Body of pancreas (tissue), 4 donors: ENCODE results near the gene AGPAT4. TPM values are rescaled to one million over a fixed set of nuclear protein-coding genes. Genes with fewer than 3 reads are reported as not detected.

Source experiments
- ATAC-seq: fragments of 150-250 bp; one replicate; pipeline ENCODE4 v1.9.1; 2016
- DNase-seq, 4 donors: peaks; one replicate each; pipeline ENCODE4 v3.0.0-alpha.2; 2019
- H3K27ac ChIP-seq, 4 donors: fragments of 200-600 bp; sonication (generic); 1 replicate in 3 of 4; 2 replicates in 1 of 4; pipeline versions ENCODE4 v1.5.1 to v1.6.1; 2016 to 2019; ENCODE audit warnings: mild to moderate bottlenecking in 1 of 4, mixed read lengths in 1 of 4, moderate library complexity in 1 of 4
- H3K27me3 ChIP-seq, 2 donors: fragments of 200-600 bp; sonication (generic); one replicate each; pipeline ENCODE4 v1.6.0; 2016; ENCODE audit warnings: mild to moderate bottlenecking in 1 of 2
- H3K36me3 ChIP-seq, 2 donors: fragments of 200-600 bp; sonication (generic); replicated peaks in 1 of 2; 2 replicates each; pipeline ENCODE4 v1.5.1; 2016; ENCODE audit warnings: low read depth in 2 of 2; ENCODE audit not compliant: insufficient read depth in 1 of 2
- H3K4me1 ChIP-seq: fragments of 200-600 bp; sonication (generic); one replicate; pipeline ENCODE4 v1.6.0; 2016
- H3K4me3 ChIP-seq, 2 donors: fragments of 200-600 bp; sonication (generic); 1 replicate in 1 of 2; 2 replicates in 1 of 2; pipeline ENCODE4 v1.5.1; 2016 to 2019
- H3K9me3 ChIP-seq, 3 donors: fragments of 200-600 bp; sonication (generic); 1 replicate in 2 of 3; 2 replicates in 1 of 3; pipeline ENCODE4 v1.5.1; 2016
- CTCF ChIP-seq, 7 experiments: fragments of 450-650 bp in 4 of 7; fragments of 200-600 bp in 3 of 7; sonication (generic) in 3 of 7; IDR thresholded peaks; one replicate each; pipeline ENCODE4 v1.5.1; 2016 to 2019; ENCODE audit warnings: antibody characterized with exemption in 7 of 7
- POLR2A ChIP-seq, 3 donors: fragments of 450-650 bp; IDR thresholded peaks; one replicate each; pipeline ENCODE4 v1.6.1; 2016; ENCODE audit warnings: antibody characterized with exemption in 3 of 3, mild to moderate bottlenecking in 2 of 3
- WGBS, 2 donors: methylation state at CpG; one replicate each; pipeline ENCODE4 v1.1.5; 2017; 5-methylcytosine and 5-hydroxymethylcytosine counted together
- intact Hi-C: fragments of 100-400 bp; cut with DNase I; formaldehyde crosslinking; loops from one replicate; pipeline ENCODE4 v1.15.1; 2023
- total RNA-seq, 2 donors: library from RNA; depleted of rRNA; stranded (reverse); fragments of >200 nt; gene quantifications; one replicate each; pipeline ENCODE4 v1.1.0, GENCODE V29; 2016

Gene AGPAT4
- total RNA-seq, 2 donors from 2014 or later = 1.3 to 2.6 TPM

DNA sequence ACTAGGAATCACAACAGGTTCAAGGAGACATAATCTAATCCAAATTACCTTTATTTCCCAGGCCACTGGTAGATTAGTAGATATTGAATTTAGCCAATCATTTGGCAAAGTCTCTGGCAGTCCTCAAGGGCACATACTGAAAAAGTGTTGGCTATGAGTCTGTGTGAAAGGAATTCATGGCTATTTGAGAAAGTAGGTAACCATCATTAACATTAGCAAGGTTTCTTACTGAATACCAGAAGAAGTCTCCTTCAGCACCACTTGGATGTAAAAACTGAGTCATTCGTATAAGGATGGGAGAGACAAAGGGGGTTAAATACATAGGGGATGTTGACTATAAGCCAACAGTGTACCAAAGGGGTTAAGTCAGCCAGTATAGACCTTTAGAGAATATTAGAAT, 36.7 kb downstream of the AGPAT4 start:
- H3K27me3 ChIP-seq = no peaks in the 10 kb centered on the region
- DNase-seq (no peak), ATAC-seq (no peak)
- no peaks in the 10 kb centered on the region for H3K36me3 ChIP-seq
- TF ChIP-seq POLR2A (IDR thresholded peaks at IDR 0.05) (no peak), CTCF (IDR thresholded peaks at IDR 0.05) (no peak)
- no peaks in the 10 kb centered on the region for H3K9me3 ChIP-seq
- no peak overlapping the region for H3K27ac ChIP-seq
- no peak overlapping the region for H3K4me3 ChIP-seq
- intact Hi-C loops = no loop called here
- H3K4me1 ChIP-seq = no peaks in the 10 kb centered on the region
- WGBS, 2 donors = 86 to 100% methylated on average over 1 of the region's 1 CpG

- no peaks in the 10 kb centered on the region for H3K27me3 ChIP-seq
- no peak for ATAC-seq
- H3K27ac ChIP-seq = no peak overlapping the region
- no peak for TF ChIP-seq CTCF (IDR thresholded peaks at IDR 0.05)
- TF ChIP-seq POLR2A (IDR thresholded peaks at IDR 0.05) = no peak
- intact Hi-C loops = no loop called here
- no peak overlapping the region for H3K4me3 ChIP-seq
- DNase-seq = no peak
- no peaks in the 10 kb centered on the region for H3K9me3 ChIP-seq
- WGBS, 2 donors = 64 to 68% methylated on average over 15 of the region's 15 CpGs
- no peaks in the 10 kb centered on the region for H3K4me1 ChIP-seq
- no peaks in the 10 kb centered on the region for H3K36me3 ChIP-seq
These were observed 37.9 kb downstream of the AGPAT4 start for GRCh38 chr6:161235776-161236633.

DNA sequence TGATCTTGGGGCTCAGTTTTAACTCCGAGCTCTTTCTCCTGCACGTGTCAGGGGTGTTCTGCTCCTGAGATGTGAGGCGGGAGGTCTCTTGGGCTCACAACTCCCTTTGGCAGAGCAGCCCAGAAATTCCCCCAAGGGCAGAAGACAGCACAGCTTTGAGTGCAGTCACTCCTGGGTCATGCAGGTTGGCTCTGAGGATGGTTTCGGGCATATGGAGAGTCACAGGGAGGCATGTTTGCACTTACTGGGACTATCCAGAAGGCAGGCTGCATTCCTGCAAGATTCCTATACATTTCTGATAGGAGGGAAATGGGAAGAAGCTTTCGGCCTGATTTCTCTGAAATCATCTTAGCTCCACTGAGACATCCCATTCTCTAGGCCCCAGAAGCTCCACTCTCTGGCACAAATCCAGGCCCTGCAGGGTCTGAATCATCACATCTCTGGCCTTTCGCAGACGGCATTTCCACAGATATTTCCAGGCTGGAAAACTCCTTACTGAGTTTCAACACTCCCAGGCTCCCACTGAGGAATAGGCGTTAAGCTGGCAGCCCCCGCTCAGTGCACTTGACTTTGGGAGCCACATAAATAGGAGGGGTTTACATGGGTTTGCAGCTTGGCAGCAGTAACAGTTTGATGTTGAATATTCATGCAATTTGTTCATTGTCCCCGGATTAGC, 39.7 kb downstream of the AGPAT4 start:
- peak; percentile 47 for ATAC-seq
- TF ChIP-seq POLR2A (IDR thresholded peaks at IDR 0.05) (no peak), CTCF (IDR thresholded peaks at IDR 0.05) (no peak)
- no peaks in the 10 kb centered on the region for H3K27me3 ChIP-seq

GRCh38 chr6:161232467-161232866, 41.4 kb downstream of the AGPAT4 start:
- H3K4me1 ChIP-seq = peaks cover 12% of the 10 kb centered on the region
- no peaks in the 10 kb centered on the region for H3K9me3 ChIP-seq
- TF ChIP-seq POLR2A (IDR thresholded peaks at IDR 0.05) = no peak
- no peak for TF ChIP-seq CTCF (IDR thresholded peaks at IDR 0.05)
- 93% methylated on average over 11 of the region's 11 CpGs for WGBS, 2 donors
- no peak for DNase-seq
- intact Hi-C loops = no loop called here
- no peak overlapping the region for H3K27ac ChIP-seq
- no peak for ATAC-seq
- H3K36me3 ChIP-seq = no peaks in the 10 kb centered on the region
- no peak overlapping the region for H3K4me3 ChIP-seq
- H3K27me3 ChIP-seq = no peaks in the 10 kb centered on the region

More for the DNA sequence above, 39.7 kb downstream of the AGPAT4 start:
- WGBS, 2 donors = 85 to 91% methylated on average over 7 to 10 of the region's 10 CpGs
- no peak overlapping the region for H3K4me3 ChIP-seq
- peaks cover 6% of the 10 kb centered on the region for H3K4me1 ChIP-seq
- no peaks in the 10 kb centered on the region for H3K9me3 ChIP-seq
- no peaks in the 10 kb centered on the region for H3K36me3 ChIP-seq
- H3K27ac ChIP-seq = no peak overlapping the region
- intact Hi-C loops = no loop called here
- DNase-seq = peak; percentile 21 to 57 (median 42)
